PFSK-1 (cell line): Measurements from ENCODE around the gene MEN1.

ENCODE experiments used
- POLR2AphosphoS5 ChIP-seq: IDR thresholded peaks from 2 replicates; pipeline ENCODE4 v1.6.1; 2012; ENCODE audit warnings: low read depth, mild to moderate bottlenecking, control low read depth, low read length, moderate library complexity
- REST ChIP-seq, 2 experiments: IDR thresholded peaks; 2 replicates each; pipeline versions ENCODE4 v1.6.1 to v1.8.0; 2011 to 2012; ENCODE audit warnings: low read depth in 2 of 2, low read length in 2 of 2, control low read depth in 1 of 2, inconsistent platforms in 1 of 2, mild to moderate bottlenecking in 1 of 2, moderate library complexity in 1 of 2; ENCODE audit not compliant: insufficient read depth in 1 of 2
- TAF1 ChIP-seq: IDR thresholded peaks from 2 replicates; pipeline ENCODE4 v1.6.1; 2012; ENCODE audit warnings: low read length, control low read depth, borderline replicate concordance; ENCODE audit not compliant: insufficient read depth

GRCh38 chr11:64770120-64770519, 40.2 kb downstream of the MEN1 start:
- TF ChIP-seq POLR2AphosphoS5 (no peak), REST (IDR thresholded peaks at IDR 0.05; ENCODE audit: insufficient read depth in 1 of 2, low read depth in 2 of 2, low read length in 2 of 2) (no peak), TAF1 (no peak)
